A673 (cell line): ENCODE measurements around the gene SOS1. TPM values are rescaled to one million over a fixed set of nuclear protein-coding genes. Genes with fewer than 3 reads are reported as not detected.

ENCODE experiments used
- Bru-seq: library from RNA; stranded (reverse); fragments of 400-500 nt; gene quantifications from one replicate; lab custom pipeline; 2021; lab: Mats Ljungman, UMichigan
- BruChase-seq, 2 experiments: library from RNA; stranded (reverse); fragments of 400-500 nt; gene quantifications; one replicate each; lab custom pipeline; 2021; lab: Mats Ljungman, UMichigan
- BruUV-seq: library from RNA; stranded (reverse); fragments of 400-500 nt; replicated peaks from 2 replicates; lab custom pipeline; 2021; lab: Mats Ljungman, UMichigan
- CTCF ChIA-PET: fragments of 300-600 bp; sonication (Branson Sonifier 250); formaldehyde crosslinking; loops from one replicate; lab custom pipeline; 2022; ENCODE audit warnings: antibody characterized with exemption; lab: Charles Lee
- POLR2A ChIA-PET: fragments of 300-600 bp; sonication (Branson Sonifier 250); formaldehyde crosslinking; loops from one replicate; lab custom pipeline; 2022; ENCODE audit warnings: antibody characterized with exemption; ENCODE audit not compliant: low non-redundant PET; lab: Charles Lee
- DNase-seq: peaks from one replicate; pipeline ENCODE4 v3.0.0-alpha.2; 2015; ENCODE audit warnings: low spot score
- H3K27ac ChIP-seq: fragments of 200-600 bp; sonication (generic); 2 replicates; pipeline ENCODE4 v1.5.1; 2016; ENCODE audit warnings: mixed run types, low read depth, mild to moderate bottlenecking, mixed read lengths, antibody characterized with exemption, low read length; ENCODE audit not compliant: poor library complexity, severe bottlenecking
- H3K27me3 ChIP-seq: fragments of 200-600 bp; sonication (generic); replicated peaks from 2 replicates; pipeline ENCODE4 v1.6.1; 2017; ENCODE audit warnings: mixed run types, low read depth, mild to moderate bottlenecking, mixed read lengths, antibody characterized with exemption, low read length; ENCODE audit not compliant: insufficient read depth, poor library complexity
- H3K36me3 ChIP-seq: fragments of 200-600 bp; sonication (generic); 2 replicates; pipeline ENCODE4 v1.6.1; 2016; ENCODE audit warnings: mixed run types, mild to moderate bottlenecking, mixed read lengths, antibody characterized with exemption, low read length; ENCODE audit not compliant: insufficient read depth, poor library complexity, severe bottlenecking
- H3K4me1 ChIP-seq: fragments of 200-600 bp; sonication (generic); 2 replicates; pipeline ENCODE4 v1.6.1; 2017; ENCODE audit warnings: mixed run types, mild to moderate bottlenecking, mixed read lengths, antibody characterized with exemption, low read length; ENCODE audit not compliant: insufficient read depth, poor library complexity, severe bottlenecking
- H3K4me3 ChIP-seq: fragments of 200-600 bp; sonication (generic); 2 replicates; pipeline ENCODE4 v1.5.1; 2016; ENCODE audit warnings: low read depth, mixed run types, mild to moderate bottlenecking, mixed read lengths, low read length; ENCODE audit not compliant: poor library complexity, severe bottlenecking
- H3K9me3 ChIP-seq: fragments of 200-600 bp; sonication (generic); 2 replicates; pipeline ENCODE4 v1.6.1; 2016; ENCODE audit warnings: mixed run types, low read depth, mild to moderate bottlenecking, mixed read lengths, antibody characterized with exemption, low read length; ENCODE audit not compliant: poor library complexity, severe bottlenecking
- CTCF ChIP-seq: fragments of 300-800, 200-600 bp; sonication (generic); conservative IDR thresholded peaks from 2 replicates; pipeline ENCODE4 v1.5.1; 2017; ENCODE audit warnings: low read depth, mild to moderate bottlenecking, antibody characterized with exemption, low read length, moderate library complexity, mixed read lengths
- EZH2 ChIP-seq: fragments of 200-600 bp; sonication (generic); IDR thresholded peaks from 2 replicates; pipeline ENCODE4 v1.6.1; 2017; ENCODE audit warnings: borderline replicate concordance, low read depth, mild to moderate bottlenecking, mixed read lengths, antibody characterized with exemption, low read length; ENCODE audit not compliant: poor library complexity, severe bottlenecking
- intact Hi-C: fragments of 100-400 bp; cut with micrococcal nuclease; formaldehyde crosslinking; loops from one replicate; pipeline ENCODE4 v1.10.0; 2022; ENCODE audit not compliant: unreplicated experiment
- long read RNA-seq: library from polyadenylated mRNA; stranded (forward); transcript quantifications from one replicate; pipeline ENCODE4 v2.0.0, GENCODE V29; 2022
- total RNA-seq: library from RNA; stranded (reverse); gene quantifications from 2 replicates; pipeline ENCODE4 v1.2.3, GENCODE V29; 2021

Gene SOS1
- 37.8 and 42.1 TPM in 2 replicates for total RNA-seq
- percentile 87 among the genes with signal in this experiment for Bru-seq, nascent RNA
- percentile 88 among the genes with signal in this experiment for BruChase-seq, experiment 1, labeled RNA remaining after a 2-hour chase
- BruChase-seq, experiment 2, labeled RNA remaining after a 6-hour chase = percentile 86 among the genes with signal in this experiment
- long read RNA-seq, full-length matches to known transcripts = 8 of 27 reads
- long read RNA-seq, partial matches to known transcripts = 9 of 27 reads
- long read RNA-seq, other reads (novel, unspliced or antisense) = 10 of 27 reads

GRCh38 chr2:39120771-39121522, at the start of gene SOS1:
TSS of gene SOS1 (minus strand) at chr2:39121051. CDS start at chr2:39120422, 629 bp downstream.
- Histone ChIP-seq H3K9me3 (no peaks in the 10 kb centered on the region), H3K27ac (peak within 1 kb of the TSS; percentile 91), H3K4me3 (peak within 1 kb of the TSS; percentile 79), H3K36me3 (peaks cover 6% of the 10 kb centered on the region), H3K4me1 (peaks cover 12% of the 10 kb centered on the region), H3K27me3 (no peaks in the 10 kb centered on the region)
- intact Hi-C loops = loop anchor here (2.0 to 5.0 kb wide), 2 partner anchors 64 to 108 kb away; no protein-coding TSS in a partner anchor
- peak; percentile 96 for DNase-seq
- ChIA-PET CTCF (interaction anchor here (1.3 kb wide), 1 partner anchor 107 kb away, joined by 4 read pairs; no protein-coding TSS in a partner anchor), POLR2A (interaction anchor here (0.6 to 0.7 kb wide), 2 partner anchors 29 to 259 kb away, joined by 3 read pairs; no protein-coding TSS in a partner anchor)
- no TSS peak for BruUV-seq
- TF ChIP-seq CTCF = no peak
- no peak for TF ChIP-seq EZH2

GRCh38 chr2:39164089-39164488, 43.2 kb upstream of the SOS1 start:
- TF ChIP-seq CTCF (no peak), EZH2 (no peak)
- POLR2A ChIA-PET = no interaction called here
- H3K36me3 ChIP-seq = no peaks in the 10 kb centered on the region
- no peaks in the 10 kb centered on the region for H3K27me3 ChIP-seq
- no TSS peak for BruUV-seq
- CTCF ChIA-PET = interaction anchor here (0.7 kb wide), 1 partner anchor 15 kb away, joined by 9 read pairs; no protein-coding TSS in a partner anchor
- intact Hi-C loops = no loop called here
- H3K27ac ChIP-seq = no peak overlapping the region
- no peaks in the 10 kb centered on the region for H3K9me3 ChIP-seq
- DNase-seq = no peak
- H3K4me3 ChIP-seq = no peak overlapping the region
- H3K4me1 ChIP-seq = peaks cover 10% of the 10 kb centered on the region

- POLR2A ChIA-PET = no interaction called here
- no TSS peak for BruUV-seq
Observed at GRCh38 chr2:39160982-39161381, 40.1 kb upstream of the SOS1 start.

More at GRCh38 chr2:39160982-39161381, 40.1 kb upstream of the SOS1 start:
- DNase-seq = no peak
- H3K9me3 ChIP-seq = no peaks in the 10 kb centered on the region
- intact Hi-C loops = no loop called here
- H3K4me1 ChIP-seq = peaks cover 10% of the 10 kb centered on the region
- TF ChIP-seq EZH2 (no peak), CTCF (no peak)
- no peak overlapping the region for H3K4me3 ChIP-seq
- H3K27me3 ChIP-seq = no peaks in the 10 kb centered on the region
- H3K27ac ChIP-seq = no peak overlapping the region
- CTCF ChIA-PET = no interaction called here
- no peaks in the 10 kb centered on the region for H3K36me3 ChIP-seq
